HUES48 (cell line): ENCODE data around the gene EXOSC1.

Experiments
- H3K27ac ChIP-seq: one replicate; pipeline ENCODE4 v1.7.0; 2013; ENCODE audit warnings: low read depth, low read length, inconsistent platforms
- H3K27me3 ChIP-seq: 2 replicates; pipeline ENCODE4 v1.6.1; 2013; ENCODE audit warnings: mild to moderate bottlenecking, low read length; ENCODE audit not compliant: control insufficient read depth, insufficient read depth
- H3K36me3 ChIP-seq: 2 replicates; pipeline ENCODE4 v1.6.1; 2013; ENCODE audit warnings: low read length; ENCODE audit not compliant: control insufficient read depth, insufficient read depth
- H3K4me1 ChIP-seq: 2 replicates; pipeline ENCODE4 v1.6.1; 2013; ENCODE audit warnings: mild to moderate bottlenecking, low read length; ENCODE audit not compliant: control insufficient read depth, insufficient read depth
- H3K4me3 ChIP-seq: 2 replicates; pipeline ENCODE4 v1.5.1; 2013; ENCODE audit warnings: mild to moderate bottlenecking, low read depth, low read length
- H3K9ac ChIP-seq: 2 replicates; pipeline ENCODE4 v1.6.1; 2013; ENCODE audit warnings: mild to moderate bottlenecking, low read depth, low read length, moderate library complexity
- H3K9me3 ChIP-seq: 2 replicates; pipeline ENCODE4 v1.6.1; 2013; ENCODE audit warnings: low read length; ENCODE audit not compliant: control insufficient read depth, insufficient read depth

EXOSC1 gene

GRCh38 chr10:97393034-97393573 is 52.7 kb downstream of the EXOSC1 start:
- Histone ChIP-seq H3K4me3 (no peak overlapping the region), H3K27ac (no peak overlapping the region), H3K27me3 (no peaks in the 10 kb centered on the region), H3K36me3 (peaks cover 87% of the 10 kb centered on the region), H3K9me3 (no peaks in the 10 kb centered on the region), H3K9ac (no peak overlapping the region), H3K4me1 (no peaks in the 10 kb centered on the region)

- no peaks in the 10 kb centered on the region for H3K9me3 ChIP-seq
- no peak overlapping the region for H3K9ac ChIP-seq
- H3K27ac ChIP-seq: no peak overlapping the region
- H3K4me1 ChIP-seq: no peaks in the 10 kb centered on the region
- peaks cover 88% of the 10 kb centered on the region for H3K36me3 ChIP-seq
- no peak overlapping the region for H3K4me3 ChIP-seq
- no peaks in the 10 kb centered on the region for H3K27me3 ChIP-seq
These were observed 55.7 kb downstream of the EXOSC1 start for GRCh38 chr10:97390091-97390490.

- no peaks in the 10 kb centered on the region for H3K27me3 ChIP-seq
- H3K4me1 ChIP-seq: no peaks in the 10 kb centered on the region
- H3K27ac ChIP-seq: no peak overlapping the region
- peaks cover 89% of the 10 kb centered on the region for H3K36me3 ChIP-seq
- no peak overlapping the region for H3K9ac ChIP-seq
- H3K4me3 ChIP-seq: no peak overlapping the region
- H3K9me3 ChIP-seq: no peaks in the 10 kb centered on the region
These were observed 57.7 kb downstream of the EXOSC1 start for GRCh38 chr10:97388152-97388551.
